ENCODE measurements around the gene TBC1D2B.

DNA sequence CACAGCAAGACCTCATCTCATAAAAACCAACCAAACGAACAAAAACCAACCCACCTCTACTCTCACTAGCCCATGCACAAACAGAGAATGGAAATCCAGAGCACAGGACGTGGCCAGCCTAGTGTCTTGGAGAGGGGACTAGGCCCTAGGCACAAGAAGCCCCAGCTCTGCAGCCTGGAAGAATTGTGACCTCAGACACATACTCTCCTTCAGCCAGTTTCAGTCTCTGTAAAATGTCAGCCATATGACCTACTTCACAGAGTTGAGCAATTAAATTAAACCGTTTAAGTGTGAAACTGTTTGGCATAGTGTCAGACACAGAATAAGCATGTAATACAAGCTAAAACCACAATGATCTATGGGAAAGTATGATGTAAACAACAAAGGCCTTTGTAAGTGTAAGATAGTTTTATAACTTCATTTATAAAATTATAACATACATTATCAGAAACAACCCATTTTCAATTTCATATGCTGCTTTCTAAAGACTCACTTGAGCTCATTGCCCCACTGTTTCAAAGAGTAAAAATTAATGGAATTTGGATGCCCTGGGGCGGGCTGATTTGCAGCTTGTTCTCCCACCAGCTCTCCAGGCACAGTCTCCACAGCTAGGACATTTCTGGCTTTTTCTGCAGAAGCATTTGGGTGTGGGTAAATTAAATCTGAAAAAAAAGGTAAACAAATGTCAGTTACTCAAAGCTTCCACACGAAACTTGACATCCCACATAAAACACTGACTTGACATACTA is 32.9 kb downstream of the TBC1D2B start:
- TF ChIP-seq POLR2AphosphoS5 (IDR thresholded peaks at IDR 0.05; ENCODE audit: low read depth, low read length) (no peak), TAF1 (IDR thresholded peaks at IDR 0.05; ENCODE audit: borderline replicate concordance, insufficient read depth, low read length) (no peak), SIN3A (IDR thresholded peaks at IDR 0.05; ENCODE audit: borderline replicate concordance, insufficient read depth, low read length) (no peak), FOXP2 (optimal IDR thresholded peaks at IDR 0.05; ENCODE audit: borderline replicate concordance, extremely low read depth, extremely low read length, insufficient read depth) (no peak)
- TF ChIP-seq, protein P1, sequence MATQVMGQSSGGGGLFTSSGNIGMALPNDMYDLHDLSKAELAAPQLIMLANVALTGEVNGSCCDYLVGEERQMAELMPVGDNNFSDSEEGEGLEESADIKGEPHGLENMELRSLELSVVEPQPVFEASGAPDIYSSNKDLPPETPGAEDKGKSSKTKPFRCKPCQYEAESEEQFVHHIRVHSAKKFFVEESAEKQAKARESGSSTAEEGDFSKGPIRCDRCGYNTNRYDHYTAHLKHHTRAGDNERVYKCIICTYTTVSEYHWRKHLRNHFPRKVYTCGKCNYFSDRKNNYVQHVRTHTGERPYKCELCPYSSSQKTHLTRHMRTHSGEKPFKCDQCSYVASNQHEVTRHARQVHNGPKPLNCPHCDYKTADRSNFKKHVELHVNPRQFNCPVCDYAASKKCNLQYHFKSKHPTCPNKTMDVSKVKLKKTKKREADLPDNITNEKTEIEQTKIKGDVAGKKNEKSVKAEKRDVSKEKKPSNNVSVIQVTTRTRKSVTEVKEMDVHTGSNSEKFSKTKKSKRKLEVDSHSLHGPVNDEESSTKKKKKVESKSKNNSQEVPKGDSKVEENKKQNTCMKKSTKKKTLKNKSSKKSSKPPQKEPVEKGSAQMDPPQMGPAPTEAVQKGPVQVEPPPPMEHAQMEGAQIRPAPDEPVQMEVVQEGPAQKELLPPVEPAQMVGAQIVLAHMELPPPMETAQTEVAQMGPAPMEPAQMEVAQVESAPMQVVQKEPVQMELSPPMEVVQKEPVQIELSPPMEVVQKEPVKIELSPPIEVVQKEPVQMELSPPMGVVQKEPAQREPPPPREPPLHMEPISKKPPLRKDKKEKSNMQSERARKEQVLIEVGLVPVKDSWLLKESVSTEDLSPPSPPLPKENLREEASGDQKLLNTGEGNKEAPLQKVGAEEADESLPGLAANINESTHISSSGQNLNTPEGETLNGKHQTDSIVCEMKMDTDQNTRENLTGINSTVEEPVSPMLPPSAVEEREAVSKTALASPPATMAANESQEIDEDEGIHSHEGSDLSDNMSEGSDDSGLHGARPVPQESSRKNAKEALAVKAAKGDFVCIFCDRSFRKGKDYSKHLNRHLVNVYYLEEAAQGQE (IDR thresholded peaks at IDR 0.05; ENCODE audit: insufficient read depth in 1 of 2, low read depth in 2 of 2, low read length in 2 of 2), result no peak
